ENCODE results near the gene RYR3. TPM values are rescaled to one million over a fixed set of nuclear protein-coding genes. Genes with fewer than 3 reads are reported as not detected.

Gene RYR3
- polyA plus RNA-seq, 1 donor (not counting 4 experiments of a cell fraction or from before 2014, with no cell fraction given), result 0.04 TPM

GRCh38 chr15:33716025-33716424, 405.3 kb downstream of the RYR3 start:
- TF ChIP-seq EZH2 (IDR thresholded peaks at IDR 0.05; ENCODE audit: low read length) (no peak), CTCF (optimal IDR thresholded peaks at IDR 0.05 in 1 of 3, IDR thresholded peaks at IDR 0.05 in 1 of 3, conservative IDR thresholded peaks at IDR 0.05 in 1 of 3; ENCODE audit: extremely low read depth in 1 of 3, insufficient read depth in 2 of 3, low read length in 3 of 3) (no peak)
- dilution Hi-C loops (cut with MboI; ENCODE audit: extremely low pct_ligation_motif_present, low sequenced_read_pairs), result loop anchor here (25.0 kb wide), 1 partner anchor 479 kb away; no protein-coding TSS in a partner anchor
- H3K36me3 ChIP-seq (ENCODE audit: control insufficient read depth in 2 of 2, extremely low read depth in 1 of 2, insufficient read depth in 2 of 2, low read length in 2 of 2), result no peaks in the 10 kb centered on the region
- no peak overlapping the region for H3K9ac ChIP-seq (ENCODE audit: control insufficient read depth, extremely low read depth, insufficient read depth, low read length)
- H3K9me3 ChIP-seq (ENCODE audit: control insufficient read depth, low read depth, low read length), result no peaks in the 10 kb centered on the region
- no peak overlapping the region for H3K27ac ChIP-seq (ENCODE audit: control insufficient read depth, insufficient read depth, low read length)
- no peaks in the 10 kb centered on the region for H3K27me3 ChIP-seq (ENCODE audit: control insufficient read depth, extremely low read depth, insufficient read depth, low read length)
- H3K9me1 ChIP-seq (ENCODE audit: control insufficient read depth, extremely low read depth, insufficient read depth, low read length), result no peaks in the 10 kb centered on the region
- no peaks in the 10 kb centered on the region for H3K79me2 ChIP-seq (ENCODE audit: control insufficient read depth, insufficient read depth, low read length)
- H4K20me1 ChIP-seq (ENCODE audit: control insufficient read depth, extremely low read depth, insufficient read depth, low read length), result no peaks in the 10 kb centered on the region
- peak; percentile 33 for DNase-seq (ENCODE audit: low read depth, low spot score)
- peaks cover 9% of the 10 kb centered on the region for H3K4me1 ChIP-seq (ENCODE audit: control insufficient read depth, extremely low read depth, insufficient read depth, low read length)
- H3K4me3 ChIP-seq (ENCODE audit: control insufficient read depth in 2 of 3, extremely low read depth in 1 of 3, insufficient read depth in 2 of 3, low read depth in 1 of 3, low read length in 3 of 3), result no peak overlapping the region
- FAIRE-seq, result no peak
- peak overlapping the region; percentile 28 for H2AFZ ChIP-seq (ENCODE audit: control insufficient read depth, low read length)
- H3K4me2 ChIP-seq (ENCODE audit: control insufficient read depth, extremely low read depth, insufficient read depth, low read depth, low read length), result peak overlapping the region; percentile 40

GRCh38 chr15:33720952-33721351, 410.2 kb downstream of the RYR3 start:
- no peak overlapping the region for H2AFZ ChIP-seq (ENCODE audit: control insufficient read depth, low read length)
- peaks cover 23% of the 10 kb centered on the region for H3K4me1 ChIP-seq (ENCODE audit: control insufficient read depth, extremely low read depth, insufficient read depth, low read length)
- TF ChIP-seq CTCF (optimal IDR thresholded peaks at IDR 0.05 in 1 of 3, IDR thresholded peaks at IDR 0.05 in 1 of 3, conservative IDR thresholded peaks at IDR 0.05 in 1 of 3; ENCODE audit: extremely low read depth in 1 of 3, insufficient read depth in 2 of 3, low read length in 3 of 3) (no peak), EZH2 (IDR thresholded peaks at IDR 0.05; ENCODE audit: low read length) (no peak)
- no peaks in the 10 kb centered on the region for H3K36me3 ChIP-seq (ENCODE audit: control insufficient read depth in 2 of 2, extremely low read depth in 1 of 2, insufficient read depth in 2 of 2, low read length in 2 of 2)
- no peaks in the 10 kb centered on the region for H3K27me3 ChIP-seq (ENCODE audit: control insufficient read depth, extremely low read depth, insufficient read depth, low read length)
- peak overlapping the region; percentile 3 for H3K27ac ChIP-seq (ENCODE audit: control insufficient read depth, insufficient read depth, low read length)
- no peaks in the 10 kb centered on the region for H3K79me2 ChIP-seq (ENCODE audit: control insufficient read depth, insufficient read depth, low read length)
- no peaks in the 10 kb centered on the region for H4K20me1 ChIP-seq (ENCODE audit: control insufficient read depth, extremely low read depth, insufficient read depth, low read length)
- no peaks in the 10 kb centered on the region for H3K9me3 ChIP-seq (ENCODE audit: control insufficient read depth, low read depth, low read length)
- FAIRE-seq (peak; percentile 71), DNase-seq (ENCODE audit: low read depth, low spot score) (peak; percentile 61)
- H3K9ac ChIP-seq (ENCODE audit: control insufficient read depth, extremely low read depth, insufficient read depth, low read length), result no peak overlapping the region
- H3K4me3 ChIP-seq (ENCODE audit: control insufficient read depth in 2 of 3, extremely low read depth in 1 of 3, insufficient read depth in 2 of 3, low read depth in 1 of 3, low read length in 3 of 3), result no peak overlapping the region
- dilution Hi-C loops (cut with MboI; ENCODE audit: extremely low pct_ligation_motif_present, low sequenced_read_pairs), result loop anchor here (25.0 kb wide), 1 partner anchor 484 kb away; no protein-coding TSS in a partner anchor
- H3K9me1 ChIP-seq (ENCODE audit: control insufficient read depth, extremely low read depth, insufficient read depth, low read length), result no peaks in the 10 kb centered on the region
- H3K4me2 ChIP-seq (ENCODE audit: control insufficient read depth, extremely low read depth, insufficient read depth, low read depth, low read length), result no peak overlapping the region
